Measurements from ENCODE around the gene UGT3A1.
"Not testable (repeated sequence)": the region's sequence is repeated elsewhere in the genome, so short reads cannot be mapped to it uniquely, and the experiment has no call there.

The UGT3A1 gene

GRCh38 chr5:35990941-35991611 is at the start of gene UGT3A1:
Gene UGT3A1 (minus strand): TSS chr5:35991390. CDS start chr5:35991240, 150 bp downstream.
- no peak for DNase-seq

GRCh38 chr5:36035696-36036095 is 44.5 kb upstream of the UGT3A1 start:
- DNase-seq = no peak

GRCh38 chr5:36034536-36035134 is 43.4 kb upstream of the UGT3A1 start:
- not testable (repeated sequence) for DNase-seq

- DNase-seq = no peak
Observed at GRCh38 chr5:36033486-36033885, 42.3 kb upstream of the UGT3A1 start.

GRCh38 chr5:36033047-36033446 is 41.9 kb upstream of the UGT3A1 start:
- no peak for DNase-seq

- no peak for DNase-seq
Observed at GRCh38 chr5:36031223-36031622, 40.0 kb upstream of the UGT3A1 start.

- DNase-seq = no peak
Observed at GRCh38 chr5:36029914-36030313, 38.7 kb upstream of the UGT3A1 start.

- no peak for DNase-seq
Observed at GRCh38 chr5:36028816-36029465, 37.8 kb upstream of the UGT3A1 start.

GRCh38 chr5:36027711-36028110 is 36.5 kb upstream of the UGT3A1 start:
- DNase-seq = no peak

- DNase-seq = no peak
Observed at GRCh38 chr5:36026706-36027465, 35.7 kb upstream of the UGT3A1 start.

- not testable (repeated sequence) for DNase-seq
Observed at GRCh38 chr5:36022246-36022645, 31.1 kb upstream of the UGT3A1 start.

- not testable (repeated sequence) for DNase-seq
Observed at GRCh38 chr5:36019584-36019983, 28.4 kb upstream of the UGT3A1 start.

- no peak for DNase-seq
Observed at GRCh38 chr5:36017622-36018021, 26.4 kb upstream of the UGT3A1 start.

GRCh38 chr5:36017004-36017403 is 25.8 kb upstream of the UGT3A1 start:
- DNase-seq = no peak

GRCh38 chr5:36013182-36013581 is 22.0 kb upstream of the UGT3A1 start:
- DNase-seq = no peak

- DNase-seq = no peak
Observed at GRCh38 chr5:36009698-36010097, 18.5 kb upstream of the UGT3A1 start.

- no peak for DNase-seq
Observed at GRCh38 chr5:36007366-36007765, 16.2 kb upstream of the UGT3A1 start.

- no peak for DNase-seq
Observed at GRCh38 chr5:36006163-36006562, 15.0 kb upstream of the UGT3A1 start.

GRCh38 chr5:36001032-36001431 is 9.8 kb upstream of the UGT3A1 start:
- no peak for DNase-seq

GRCh38 chr5:35999547-35999946 is 8.4 kb upstream of the UGT3A1 start:
- no peak for DNase-seq

GRCh38 chr5:35996076-35996475 is 4.9 kb upstream of the UGT3A1 start:
- no peak for DNase-seq

GRCh38 chr5:35990520-35990919 is 670 bp downstream of the UGT3A1 start:
- no peak for DNase-seq

- no peak for DNase-seq
Observed at GRCh38 chr5:35988529-35988928, 2.7 kb downstream of the UGT3A1 start.

- no peak for DNase-seq
Observed at GRCh38 chr5:35987776-35988175, 3.4 kb downstream of the UGT3A1 start.

Data from NK-92 treated with Interleukin-12 subunit alpha and Interleukin-12 subunit beta, amount 100 ng/mL, for 24 hours (cell line).